GM18517 (cell line): ENCODE data around the gene CRHR2.

Experiments used
- ATAC-seq: cut with Tn5 transposase; IDR thresholded peaks from one replicate; pipeline ENCODE4 v1.9.1; 2021; ENCODE audit warnings: mild to moderate bottlenecking, moderate library complexity; ENCODE audit not compliant: unreplicated experiment

Gene CRHR2

GRCh38 chr7:30683306-30683705 is 1.1 kb upstream of the CRHR2 start:
- no peak for ATAC-seq

GRCh38 chr7:30681815-30682211 is 443 bp downstream of the CRHR2 start:
- no peak for ATAC-seq

- no peak for ATAC-seq
Observed at GRCh38 chr7:30681331-30681797, 892 bp downstream of the CRHR2 start.

- no peak for ATAC-seq
Observed at GRCh38 chr7:30679664-30680063, 2.6 kb downstream of the CRHR2 start.

- no peak for ATAC-seq
Observed at GRCh38 chr7:30678805-30679204, 3.5 kb downstream of the CRHR2 start.

- ATAC-seq: no peak
Observed at GRCh38 chr7:30674876-30675275, 7.4 kb downstream of the CRHR2 start.

- ATAC-seq: no peak
Observed at GRCh38 chr7:30674420-30674819, 7.8 kb downstream of the CRHR2 start.

GRCh38 chr7:30671793-30672465 is 10.3 kb downstream of the CRHR2 start:
- no peak for ATAC-seq

GRCh38 chr7:30668102-30668501 is 14.2 kb downstream of the CRHR2 start:
- ATAC-seq: no peak

GRCh38 chr7:30667172-30667571 is 15.1 kb downstream of the CRHR2 start:
- no peak for ATAC-seq

- no peak for ATAC-seq
Observed at GRCh38 chr7:30665449-30665848, 16.8 kb downstream of the CRHR2 start.

- ATAC-seq: no peak
Observed at GRCh38 chr7:30665043-30665442, 17.2 kb downstream of the CRHR2 start.

GRCh38 chr7:30664184-30664885 is 17.9 kb downstream of the CRHR2 start:
- no peak for ATAC-seq

- no peak for ATAC-seq
Observed at GRCh38 chr7:30663414-30663813, 18.8 kb downstream of the CRHR2 start.

GRCh38 chr7:30662431-30662939 is 19.8 kb downstream of the CRHR2 start:
- no peak for ATAC-seq

- ATAC-seq: no peak
Observed at GRCh38 chr7:30661926-30662325, 20.3 kb downstream of the CRHR2 start.

GRCh38 chr7:30660331-30661255 is 21.7 kb downstream of the CRHR2 start:
- ATAC-seq: no peak

- ATAC-seq: no peak
Observed at GRCh38 chr7:30659312-30659711, 22.9 kb downstream of the CRHR2 start.

GRCh38 chr7:30658479-30659074 is 23.7 kb downstream of the CRHR2 start:
- ATAC-seq: no peak

- ATAC-seq: no peak
Observed at GRCh38 chr7:30657131-30657530, 25.1 kb downstream of the CRHR2 start.
